Ovary (tissue), 3 donors: Measurements from ENCODE around the gene HERPUD2.

Experiments
- CTCF ChIP-seq, 3 donors: fragments of 450-650 bp in 2 of 3; fragments of 200-600 bp in 1 of 3; IDR thresholded peaks; one replicate each; pipeline versions ENCODE4 v1.5.1 to v1.8.0; 2016 to 2022; ENCODE audit warnings: antibody characterized with exemption in 3 of 3, mild to moderate bottlenecking in 1 of 3
- EP300 ChIP-seq: sonication (generic); formaldehyde crosslinking; IDR thresholded peaks from one replicate; pipeline ENCODE4 v1.6.1; 2017; ENCODE audit warnings: antibody characterized with exemption
- POLR2A ChIP-seq: fragments of 450-650 bp; IDR thresholded peaks from one replicate; pipeline ENCODE4 v1.6.1; 2017; ENCODE audit warnings: antibody characterized with exemption, mild to moderate bottlenecking, moderate library complexity
- donor health status: DM: no; HTN: no; CAD: no.

- TF ChIP-seq CTCF (IDR thresholded peaks at IDR 0.05) (no peak), POLR2A (no peak), EP300 (no peak)
Observed at GRCh38 chr7:35699796-35700305, 4.9 kb upstream of the HERPUD2 start.
